Activated CD4-positive, alpha-beta T cell treated with anti-CD3 and anti-CD28 coated beads, Interleukin-2, amount 50 U/mL, for 24 hours (primary cell): Measurements from ENCODE around the gene CNGA4.

ENCODE experiments used
- DNase-seq, 2 donors: peaks; one replicate each; pipeline ENCODE4 v3.0.0-alpha.2; 2020; ENCODE audit warnings: low read depth in 1 of 2, low spot score in 1 of 2

Gene CNGA4, protein sequence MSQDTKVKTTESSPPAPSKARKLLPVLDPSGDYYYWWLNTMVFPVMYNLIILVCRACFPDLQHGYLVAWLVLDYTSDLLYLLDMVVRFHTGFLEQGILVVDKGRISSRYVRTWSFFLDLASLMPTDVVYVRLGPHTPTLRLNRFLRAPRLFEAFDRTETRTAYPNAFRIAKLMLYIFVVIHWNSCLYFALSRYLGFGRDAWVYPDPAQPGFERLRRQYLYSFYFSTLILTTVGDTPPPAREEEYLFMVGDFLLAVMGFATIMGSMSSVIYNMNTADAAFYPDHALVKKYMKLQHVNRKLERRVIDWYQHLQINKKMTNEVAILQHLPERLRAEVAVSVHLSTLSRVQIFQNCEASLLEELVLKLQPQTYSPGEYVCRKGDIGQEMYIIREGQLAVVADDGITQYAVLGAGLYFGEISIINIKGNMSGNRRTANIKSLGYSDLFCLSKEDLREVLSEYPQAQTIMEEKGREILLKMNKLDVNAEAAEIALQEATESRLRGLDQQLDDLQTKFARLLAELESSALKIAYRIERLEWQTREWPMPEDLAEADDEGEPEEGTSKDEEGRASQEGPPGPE

DNA sequence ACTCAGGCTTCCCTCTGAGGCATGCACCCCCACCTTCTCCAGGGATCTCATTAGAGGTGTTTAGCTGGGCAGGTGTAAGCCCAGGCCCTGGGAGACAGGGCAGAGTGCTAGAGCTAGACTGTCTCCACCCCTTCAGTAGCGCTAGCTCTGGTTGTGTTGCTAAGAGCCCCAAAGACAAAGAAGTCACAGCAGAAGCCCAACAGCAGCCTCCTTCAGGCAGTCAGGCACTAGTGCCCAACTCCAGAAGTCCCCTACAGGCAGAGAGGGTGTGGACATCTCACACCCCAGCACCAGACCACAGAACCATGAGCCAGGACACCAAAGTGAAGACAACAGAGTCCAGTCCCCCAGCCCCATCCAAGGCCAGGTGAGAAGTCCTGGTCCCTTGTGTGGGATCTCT, at the start of gene CNGA4:
Gene CNGA4, plus strand, starts transcription at position 188 of the 400 bp plus-strand sequence. Its CDS starts 118 bp downstream, at position 306.
- DNase-seq, result no peak

DNA sequence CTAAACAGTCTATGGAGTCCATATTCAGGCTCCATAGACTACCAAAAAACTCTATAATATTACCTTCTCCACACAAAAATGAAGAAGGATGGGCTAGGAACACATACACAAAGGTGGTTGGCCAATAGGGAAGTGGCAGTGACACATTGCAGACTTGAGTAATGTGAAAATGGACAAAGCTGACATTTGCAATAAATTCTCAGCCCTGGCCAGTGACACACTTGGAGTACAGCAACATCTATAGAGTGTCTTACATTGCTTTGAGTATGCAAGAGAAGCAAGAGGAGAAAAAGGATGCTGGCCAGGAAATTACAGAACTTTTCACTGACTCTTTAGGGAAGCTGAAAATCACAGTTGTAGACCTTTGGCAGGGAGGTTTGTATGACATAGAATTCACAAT, 47.1 kb upstream of the CNGA4 start:
- no peak for DNase-seq

DNA sequence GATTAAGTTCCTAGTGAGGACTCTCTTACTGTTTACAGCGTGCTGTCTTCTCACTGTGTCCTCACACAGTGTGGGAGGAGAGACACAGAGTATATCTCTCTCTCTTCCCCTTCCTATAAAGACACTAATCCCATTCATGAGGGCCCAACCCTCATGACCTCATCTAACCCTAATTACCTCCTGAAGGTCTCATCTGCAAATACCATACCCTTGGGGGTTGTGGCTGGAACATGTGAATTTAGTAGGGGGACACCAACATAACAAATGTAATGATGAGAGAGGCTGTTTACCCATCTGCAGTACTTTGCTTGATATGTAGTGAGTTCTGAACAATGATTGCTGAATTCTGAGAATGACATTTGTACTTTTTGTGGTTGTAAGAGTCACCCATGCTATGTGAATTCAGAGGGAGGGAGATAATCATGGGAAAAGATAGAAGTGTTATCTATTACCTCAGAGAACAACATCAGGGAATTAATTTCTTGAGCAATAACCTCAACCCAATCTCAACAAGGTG, 44.8 kb upstream of the CNGA4 start:
- DNase-seq, result no peak

DNA sequence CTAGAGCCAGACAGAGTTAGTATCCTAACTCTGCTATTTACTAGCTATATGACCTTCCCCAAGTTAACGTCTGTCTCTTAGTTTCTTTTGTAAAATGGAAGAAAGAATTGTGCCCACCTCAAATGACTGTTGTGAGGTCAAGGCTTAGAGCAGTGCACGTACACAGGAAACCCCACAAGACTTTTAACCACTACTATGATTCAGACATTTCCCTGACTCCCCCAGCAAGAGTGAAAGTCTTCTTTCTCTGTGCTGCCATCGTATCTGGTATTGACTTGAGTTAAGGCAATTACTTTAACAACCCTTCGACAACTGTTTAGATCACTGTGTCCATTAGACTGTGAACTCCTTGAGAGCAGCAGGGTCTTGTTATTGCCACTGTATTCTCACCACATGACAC, 42.5 kb upstream of the CNGA4 start:
- no peak for DNase-seq

DNA sequence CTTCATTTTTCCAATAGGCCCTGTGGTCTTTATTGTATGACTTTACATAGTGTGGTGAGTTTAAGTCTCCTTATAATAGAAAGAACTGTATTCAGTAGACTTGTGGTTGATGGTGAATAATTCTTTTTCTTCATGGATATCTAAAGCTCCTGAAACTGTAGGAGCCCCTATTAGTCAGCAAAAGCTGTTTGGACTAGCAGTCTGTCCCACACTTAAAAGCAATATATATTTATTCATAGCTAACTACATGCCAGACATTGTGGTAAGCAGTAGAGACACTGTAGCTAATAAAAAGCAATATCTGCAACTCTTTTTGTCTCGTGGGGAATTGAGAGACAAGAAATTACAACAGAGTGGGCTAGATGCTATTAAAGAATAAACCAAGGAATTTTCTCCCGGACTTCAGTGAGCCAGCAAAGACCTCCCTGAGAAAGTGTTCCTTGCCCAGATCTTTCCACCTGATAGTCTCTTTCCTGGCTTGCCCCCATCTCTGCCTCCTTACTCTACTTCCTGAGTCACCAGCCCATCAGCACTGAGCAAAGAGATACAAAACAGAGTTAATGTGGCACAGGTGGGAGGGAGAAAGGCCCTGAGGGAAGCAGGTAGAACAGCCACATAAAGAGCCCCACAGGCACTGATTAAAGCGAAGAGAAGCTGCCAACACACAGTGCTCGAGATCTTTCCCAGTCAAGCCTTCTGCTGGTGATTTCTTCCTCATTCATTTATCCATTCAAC, 41.3 kb upstream of the CNGA4 start:
- no peak for DNase-seq

DNA sequence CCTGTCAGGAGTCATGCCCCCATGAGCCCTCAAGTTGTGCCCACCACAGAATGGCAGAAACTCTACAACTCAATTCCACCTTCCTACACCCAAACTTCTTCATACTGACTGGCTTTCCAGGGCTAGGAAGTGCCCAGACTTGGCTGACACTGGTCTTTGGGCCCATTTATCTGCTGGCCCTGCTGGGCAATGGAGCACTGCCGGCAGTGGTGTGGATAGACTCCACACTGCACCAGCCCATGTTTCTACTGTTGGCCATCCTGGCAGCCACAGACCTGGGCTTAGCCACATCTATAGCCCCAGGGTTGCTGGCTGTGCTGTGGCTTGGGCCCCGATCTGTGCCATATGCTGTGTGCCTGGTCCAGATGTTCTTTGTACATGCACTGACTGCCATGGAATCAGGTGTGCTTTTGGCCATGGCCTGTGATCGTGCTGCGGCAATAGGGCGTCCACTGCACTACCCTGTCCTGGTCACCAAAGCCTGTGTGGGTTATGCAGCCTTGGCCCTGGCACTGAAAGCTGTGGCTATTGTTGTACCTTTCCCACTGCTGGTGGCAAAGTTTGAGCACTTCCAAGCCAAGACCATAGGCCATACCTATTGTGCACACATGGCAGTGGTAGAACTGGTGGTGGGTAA, 39.6 kb upstream of the CNGA4 start, which contains the start of gene OR52W1:
Gene OR52W1, plus strand, starts transcription at position 51 of the 637 bp plus-strand sequence. Its CDS starts 0 bp downstream, at position 51.
- DNase-seq, result no peak

DNA sequence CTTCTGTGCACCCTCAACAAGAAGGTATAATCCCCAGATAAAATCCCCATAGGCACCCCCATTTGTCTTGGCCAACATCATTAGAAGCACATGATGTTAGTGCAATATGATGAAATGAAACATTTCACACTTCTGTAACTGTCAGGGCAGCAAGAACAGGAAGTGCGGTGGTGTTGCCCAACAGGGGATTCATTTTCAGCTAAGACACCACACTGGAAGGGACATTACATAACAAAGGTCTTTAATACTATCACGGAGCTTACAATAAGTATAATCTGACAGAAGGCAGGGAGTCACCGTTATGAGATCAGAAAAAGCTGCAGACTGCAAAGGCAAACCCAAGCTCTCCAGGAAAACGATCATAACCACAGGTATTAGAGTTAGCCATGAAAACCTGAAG, 37.9 kb upstream of the CNGA4 start:
- no peak for DNase-seq

DNA sequence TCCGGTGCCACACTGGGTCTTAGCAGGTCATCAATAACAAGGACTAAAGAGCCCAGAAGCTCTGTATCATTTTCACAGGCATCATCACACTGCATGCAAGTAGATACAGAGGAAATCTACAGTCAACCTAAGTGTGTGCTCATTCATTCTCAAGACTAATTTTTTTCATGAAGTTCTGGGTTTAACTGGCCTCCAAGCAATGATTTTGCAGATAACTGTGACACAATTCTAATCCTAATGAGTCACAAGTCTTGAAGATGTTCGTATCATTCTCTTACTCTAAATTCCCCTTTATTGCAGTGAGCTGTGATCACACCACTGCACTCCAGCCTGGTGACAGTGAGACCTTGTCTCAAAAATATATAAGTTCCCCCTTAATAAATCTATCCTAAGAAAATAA, 37.4 kb upstream of the CNGA4 start:
- no peak for DNase-seq

GRCh38 chr11:6202041-6202440, 36.8 kb upstream of the CNGA4 start:
- no peak for DNase-seq

DNA sequence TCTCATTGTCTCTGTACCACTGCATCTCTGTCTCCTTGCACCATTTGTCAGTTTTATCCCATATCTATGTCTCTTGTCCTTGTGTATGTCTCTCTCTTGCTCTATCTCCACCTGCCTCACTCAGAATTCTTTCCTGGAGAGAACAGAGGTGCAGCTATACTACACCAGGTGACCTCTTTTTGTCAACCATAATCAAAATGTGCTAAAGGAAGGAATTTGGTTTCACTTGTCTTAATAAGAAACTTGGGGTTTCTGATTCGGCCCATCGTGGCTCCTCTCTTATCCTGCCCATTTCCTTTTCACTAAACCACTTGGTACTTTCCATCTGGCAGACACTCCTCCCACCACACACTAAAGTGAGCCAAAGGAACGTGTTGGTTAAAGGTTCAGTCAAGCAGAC, 35.6 kb upstream of the CNGA4 start:
- no peak for DNase-seq

GRCh38 chr11:6204706-6205105, 34.2 kb upstream of the CNGA4 start:
- no peak for DNase-seq

DNA sequence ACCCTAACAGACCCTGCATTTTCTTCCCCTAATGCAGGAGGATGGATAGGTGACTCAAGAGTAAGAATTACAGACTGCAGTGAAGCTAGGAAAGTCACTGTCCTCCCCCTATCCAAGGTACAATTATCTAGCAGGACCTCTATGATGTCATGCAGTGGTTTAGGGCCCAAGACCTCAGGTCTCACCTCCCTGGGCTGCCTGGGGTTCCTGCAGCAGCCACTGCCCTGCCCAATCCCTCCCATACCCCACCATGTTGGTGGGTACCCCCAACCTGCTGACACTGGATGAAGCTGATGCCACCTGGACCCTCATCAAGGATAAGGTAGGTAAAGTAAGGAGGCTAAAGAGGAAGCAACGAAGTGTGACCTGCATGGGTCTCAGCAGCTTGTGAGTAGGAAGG, 33.5 kb upstream of the CNGA4 start, which contains the start of gene C11orf42:
Gene C11orf42, plus strand, starts transcription at position 192 of the 400 bp plus-strand sequence. Its CDS starts 59 bp downstream, at position 251.
- DNase-seq, result no peak

DNA sequence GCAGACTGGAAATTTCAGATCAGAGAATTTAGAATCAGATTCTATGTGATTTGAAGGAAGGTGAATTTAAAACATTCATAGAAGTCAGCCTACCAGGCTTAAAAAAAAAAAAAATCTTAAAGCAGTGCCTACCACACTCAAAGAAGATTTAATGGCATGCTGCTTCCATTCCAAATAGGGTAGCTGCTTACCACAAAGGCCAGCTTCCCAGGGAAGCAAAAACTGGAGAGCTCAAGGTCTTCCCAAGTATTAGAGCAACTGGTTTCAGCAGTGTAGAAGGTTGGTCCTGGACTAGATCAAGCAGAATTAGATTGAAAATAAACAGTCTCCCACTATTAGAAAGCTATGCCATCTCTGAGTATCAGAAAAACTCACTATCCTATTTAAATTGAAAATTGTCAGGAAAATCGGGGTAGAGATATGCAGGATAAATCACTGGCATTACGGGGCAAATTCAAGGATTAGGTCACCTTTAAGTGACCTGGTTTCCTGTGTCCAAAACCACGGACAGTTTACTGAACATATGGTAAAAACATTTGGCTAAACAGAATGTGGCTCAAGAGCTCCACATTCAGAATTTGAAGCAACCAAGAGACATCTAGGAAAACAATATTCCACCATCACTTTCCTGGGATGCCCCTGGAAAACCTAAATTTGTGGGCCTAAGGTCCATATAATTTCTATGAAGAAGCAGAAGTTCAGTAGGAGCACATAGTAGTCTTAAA, 32.3 kb upstream of the CNGA4 start:
- no peak for DNase-seq

- no peak for DNase-seq
Observed at GRCh38 chr11:6209801-6210200, 29.1 kb upstream of the CNGA4 start.

GRCh38 chr11:6210274-6210955, 28.5 kb upstream of the CNGA4 start:
- no peak for DNase-seq

- no peak for DNase-seq
Observed at GRCh38 chr11:6214530-6214929, 24.4 kb upstream of the CNGA4 start.

- no peak for DNase-seq
Observed at GRCh38 chr11:6216501-6216900, 22.4 kb upstream of the CNGA4 start.

GRCh38 chr11:6217722-6218121, 21.2 kb upstream of the CNGA4 start:
- DNase-seq, result no peak

DNA sequence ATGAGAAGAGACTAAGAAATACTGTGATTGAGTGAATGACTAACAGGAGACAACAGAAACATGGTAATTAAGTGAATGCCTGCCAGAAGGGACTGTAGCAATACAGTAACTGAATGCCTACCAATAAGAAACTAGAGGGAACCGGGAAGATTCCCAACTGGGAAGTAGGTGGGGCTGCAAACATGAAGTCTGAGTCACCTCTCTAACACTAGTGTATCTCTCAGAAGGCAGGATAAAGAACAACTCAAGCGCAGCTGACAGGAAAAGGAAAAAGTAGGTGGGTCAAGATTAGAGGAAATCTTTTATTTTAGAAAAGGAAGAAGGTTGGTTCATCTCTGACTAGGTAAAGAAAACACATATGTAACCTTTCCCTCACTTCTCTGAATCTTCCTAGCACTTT, 19.5 kb upstream of the CNGA4 start:
- DNase-seq, result no peak

DNA sequence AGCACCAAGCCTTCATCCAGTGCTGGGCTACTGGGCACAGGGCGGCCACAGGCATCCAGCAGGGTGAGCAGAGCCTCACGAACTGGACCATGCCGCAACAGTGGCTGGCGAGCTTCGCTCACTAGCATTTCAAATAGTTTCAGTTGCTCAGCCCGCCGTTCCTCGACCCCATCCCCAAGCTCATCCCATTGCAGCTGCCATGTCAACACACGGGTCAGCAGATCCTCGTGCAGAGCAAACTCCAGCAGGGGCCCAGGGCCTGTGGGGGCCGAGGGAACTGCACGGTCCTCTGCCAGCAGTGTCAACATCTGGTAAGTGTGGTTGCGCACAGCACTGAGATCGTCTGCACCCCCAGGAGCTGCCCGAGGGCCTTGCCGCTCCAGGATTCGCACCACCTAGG, 15.0 kb upstream of the CNGA4 start:
- no peak for DNase-seq
